NCI-H2107 treated with DMSO at 0.1 percent for 48 hours (cell line): ENCODE measurements around the gene ME2.
"Not testable (repeated sequence)": the region's sequence is repeated elsewhere in the genome, so short reads cannot be mapped to it uniquely, and the experiment has no call there.

Source experiments
- DNase-seq: peaks from one replicate; lab custom pipeline; 2025; ENCODE audit not compliant: unreplicated experiment; lab: John Stamatoyannopoulos, UW

The ME2 gene

GRCh38 chr18:50859793-50860555 is 18.9 kb upstream of the ME2 start:
- DNase-seq, result no peak

DNA sequence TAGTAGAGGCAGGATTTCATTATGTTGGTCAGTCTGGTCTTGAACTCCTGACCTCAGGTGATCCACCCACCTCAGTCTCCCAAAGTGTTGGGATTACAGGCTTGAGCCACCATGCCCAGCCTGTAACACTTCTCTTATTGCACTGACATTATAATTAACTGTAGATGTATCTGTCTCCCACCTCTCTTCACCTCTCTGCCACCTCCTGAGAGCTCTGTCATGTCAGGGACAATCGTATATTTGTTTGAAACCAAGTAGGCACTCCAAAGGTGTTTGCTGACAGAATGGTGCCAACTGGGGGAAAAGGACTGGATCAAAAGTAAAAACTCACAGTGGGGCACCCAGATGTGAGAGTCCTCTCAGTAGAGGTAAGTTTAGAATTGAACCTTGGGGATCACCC is 17.3 kb upstream of the ME2 start:
- no peak for DNase-seq

GRCh38 chr18:50862401-50862800 is 16.5 kb upstream of the ME2 start:
- no peak for DNase-seq

DNA sequence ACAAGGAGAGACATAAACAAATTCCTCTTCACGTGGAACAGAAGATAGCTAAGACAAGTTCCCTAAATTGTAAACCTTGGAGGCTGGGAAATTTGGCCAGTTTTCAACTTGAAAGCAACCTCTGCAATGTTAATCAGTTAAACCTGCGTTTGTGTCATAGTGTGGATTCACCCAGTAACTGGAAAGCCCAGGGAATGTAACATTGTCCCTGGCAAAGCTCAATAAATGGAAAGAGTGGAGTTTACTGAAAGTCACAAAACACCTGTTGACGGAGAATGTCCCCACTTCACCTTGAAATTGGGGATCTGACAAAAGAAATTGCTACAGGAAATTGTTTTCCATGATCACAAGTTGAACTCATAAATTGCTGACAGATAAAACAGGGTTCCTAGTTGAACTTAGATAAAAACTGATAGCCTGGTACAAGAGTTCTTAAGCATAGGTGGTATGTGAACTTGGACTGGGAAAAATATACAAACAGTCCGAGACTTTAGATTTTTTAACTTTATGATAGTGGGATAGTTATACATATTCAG is 15.0 kb upstream of the ME2 start:
- DNase-seq, result no peak

- DNase-seq, result peak; percentile 69
Measured at GRCh38 chr18:50866765-50867164, 12.2 kb upstream of the ME2 start.

- peak; percentile 87 for DNase-seq
Measured at GRCh38 chr18:50869150-50869549, 9.8 kb upstream of the ME2 start.

GRCh38 chr18:50870138-50870845 is 8.6 kb upstream of the ME2 start:
- no peak for DNase-seq

DNA sequence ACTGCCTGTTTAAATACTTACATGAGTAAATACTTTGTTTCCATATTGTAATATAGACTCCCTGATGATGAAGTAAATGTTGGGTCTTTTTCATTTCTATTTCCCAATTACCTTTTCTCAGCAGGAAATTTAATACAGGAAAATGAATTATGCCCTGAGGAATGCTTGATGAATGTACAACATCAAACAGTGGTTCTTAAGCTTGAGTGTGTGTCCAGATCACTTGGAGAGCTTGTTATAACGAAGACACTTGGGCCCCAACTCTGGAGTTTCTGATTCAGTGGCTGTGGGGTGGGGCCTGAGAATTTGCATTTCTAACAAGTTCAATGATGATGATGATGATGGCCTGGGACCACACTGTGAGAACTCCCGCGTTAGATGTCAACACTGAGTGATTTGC is 7.1 kb upstream of the ME2 start:
- no peak for DNase-seq

DNA sequence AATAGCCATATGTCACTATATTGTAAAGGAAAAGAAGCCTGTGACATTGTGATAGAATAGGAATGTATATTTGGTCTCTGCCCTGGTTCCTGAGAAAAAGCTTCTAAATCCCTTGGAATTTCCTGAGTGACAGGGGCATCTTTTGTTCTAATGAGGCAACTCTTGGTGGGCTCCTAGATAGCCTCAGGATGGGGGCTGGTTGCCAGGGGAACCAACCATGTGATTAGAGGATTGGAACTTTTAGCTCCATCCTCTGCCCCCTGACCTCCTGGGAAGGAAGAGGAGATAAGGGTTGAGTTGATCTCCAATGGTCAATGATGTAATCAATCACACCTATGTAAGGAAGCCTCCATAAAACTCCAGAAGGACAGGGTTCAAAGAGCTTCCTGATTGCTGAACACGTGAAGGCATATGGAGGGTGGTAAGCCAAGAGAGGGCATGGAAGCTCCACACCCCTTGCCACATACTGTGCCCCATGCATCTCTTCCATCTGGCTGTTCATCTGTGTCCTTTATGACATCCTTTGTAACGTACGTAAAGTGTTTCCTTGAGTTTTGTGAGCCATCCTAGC is 2.9 kb upstream of the ME2 start:
- no peak for DNase-seq

GRCh38 chr18:50877545-50878265 is 1.2 kb upstream of the ME2 start:
- no peak for DNase-seq

DNA sequence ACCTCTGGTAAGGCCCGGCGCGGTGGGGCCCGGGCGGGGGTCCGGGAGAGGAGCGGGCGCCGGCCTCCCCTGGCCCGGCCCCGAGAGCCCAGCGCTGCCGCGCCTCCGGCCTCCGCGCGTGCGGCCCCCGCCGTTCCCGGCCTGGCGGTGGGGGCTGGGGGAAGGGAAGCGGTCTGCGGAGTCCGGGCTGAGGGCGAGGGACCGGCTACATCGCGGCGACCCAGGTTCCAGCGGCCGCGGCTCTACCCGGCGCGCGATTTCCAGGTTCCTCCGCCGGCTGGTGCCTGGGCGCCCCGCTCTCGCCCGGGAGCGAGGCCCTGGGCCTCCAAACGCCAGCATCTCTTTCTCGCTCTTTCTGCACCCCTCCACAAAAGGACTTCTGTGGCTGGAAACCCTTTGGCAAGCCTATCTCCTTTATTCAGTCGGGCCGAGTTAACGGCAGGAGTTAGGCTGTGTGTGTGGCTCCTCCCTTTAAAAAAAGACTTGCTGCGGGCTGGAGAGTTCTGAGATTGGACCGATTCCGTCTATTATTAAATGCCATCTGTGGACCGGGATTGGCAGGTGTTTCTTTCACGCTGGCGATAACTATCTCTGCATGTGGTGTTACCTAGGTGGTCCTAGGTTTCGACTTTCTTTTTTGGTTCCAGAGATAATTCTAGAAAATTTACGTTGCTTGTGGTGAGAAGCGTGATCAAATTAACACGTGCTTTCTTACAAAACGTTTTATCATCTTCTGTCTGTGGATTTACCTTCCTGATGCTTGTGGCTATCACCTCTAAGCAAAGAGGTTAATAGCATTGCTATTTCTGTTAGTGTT is 592 bp downstream of the ME2 start:
- DNase-seq, result peak; percentile 67

DNA sequence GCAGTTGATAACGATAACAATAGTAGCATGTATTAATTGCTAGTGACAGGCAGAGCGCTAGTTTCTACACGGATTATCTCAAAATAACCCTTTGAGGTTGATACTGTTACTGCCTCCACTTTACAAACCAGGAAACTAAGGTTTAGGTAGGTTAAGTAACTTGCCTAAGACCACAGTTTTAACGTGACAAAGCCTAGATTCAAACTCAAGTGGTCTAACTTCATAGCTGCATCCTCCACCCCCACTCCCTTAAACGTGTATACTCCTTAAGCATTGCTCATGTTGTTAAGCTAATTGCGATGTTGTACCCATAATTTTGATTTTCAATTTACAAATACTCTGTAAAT is 1.2 kb downstream of the ME2 start:
- DNase-seq, result no peak

DNA sequence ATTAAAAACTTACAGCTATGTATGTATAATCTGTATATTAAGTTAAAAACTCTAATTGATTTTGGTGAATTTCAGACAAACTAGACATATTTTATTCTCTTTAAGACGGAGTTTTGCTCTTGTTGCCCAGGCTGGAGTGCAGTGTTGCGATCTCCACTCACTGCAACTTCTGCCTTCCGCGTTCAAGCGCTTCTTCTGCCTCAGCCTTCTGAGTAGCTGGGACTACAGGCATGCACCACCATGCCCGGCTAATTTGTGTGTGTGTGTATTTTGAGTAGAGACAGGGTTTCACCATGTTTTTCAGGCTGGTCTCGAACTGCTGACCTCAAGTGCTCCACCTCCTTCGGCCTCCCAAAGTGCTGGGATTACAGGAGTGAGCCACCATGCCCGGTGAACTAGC is 2.0 kb downstream of the ME2 start:
- DNase-seq, result not testable (repeated sequence)

GRCh38 chr18:50886929-50887328 is 8.0 kb downstream of the ME2 start:
- DNase-seq, result no peak

DNA sequence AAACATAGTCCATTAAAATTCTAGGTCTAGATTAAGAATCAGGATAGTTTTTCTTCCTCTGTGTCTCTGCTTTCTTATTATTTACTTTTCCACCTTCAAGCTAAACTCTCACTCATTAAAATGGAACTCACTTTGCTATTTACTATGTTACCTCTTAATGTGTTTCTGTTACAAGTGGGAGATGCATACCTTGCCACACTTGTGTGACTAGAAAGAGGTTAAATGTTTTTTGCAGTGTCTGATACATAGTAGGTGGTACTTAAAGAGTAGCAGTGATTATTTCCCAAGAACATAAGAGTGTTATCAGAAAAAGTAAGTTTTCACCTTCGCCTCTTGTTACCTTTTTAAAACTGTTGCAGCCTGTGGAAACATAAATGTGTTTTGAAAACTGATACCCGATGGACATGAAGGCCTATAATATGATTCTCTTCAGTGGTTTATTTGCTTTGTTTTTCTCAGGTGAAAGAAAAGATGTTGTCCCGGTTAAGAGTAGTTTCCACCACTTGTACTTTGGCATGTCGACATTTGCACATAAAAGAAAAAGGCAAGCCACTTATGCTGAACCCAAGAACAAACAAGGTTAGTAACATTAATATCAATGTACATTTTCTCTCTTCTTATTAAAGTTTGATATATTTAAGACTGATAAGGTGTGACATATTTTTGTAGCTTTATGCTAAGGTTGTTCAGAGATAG is 16.6 kb downstream of the ME2 start:
- peak; percentile 92 for DNase-seq

DNA sequence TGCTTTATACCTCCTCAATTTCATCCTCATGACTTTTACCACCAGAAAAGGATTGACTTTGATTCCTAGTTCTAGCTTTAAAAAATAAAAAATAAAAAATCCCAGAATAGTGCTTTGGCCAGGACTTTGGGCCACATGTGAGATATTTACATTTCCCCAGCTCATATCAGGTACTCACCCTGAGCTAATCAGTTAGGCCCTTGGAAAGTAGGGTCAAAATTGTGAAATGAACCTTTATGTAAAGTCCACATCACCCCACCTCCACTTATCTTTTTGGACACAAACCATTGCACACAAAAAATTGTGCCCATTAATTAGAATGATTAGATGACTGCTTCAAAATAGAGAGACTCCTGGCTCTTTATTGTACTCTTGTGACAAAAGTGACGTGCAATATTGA is 17.2 kb downstream of the ME2 start:
- DNase-seq, result no peak

DNA sequence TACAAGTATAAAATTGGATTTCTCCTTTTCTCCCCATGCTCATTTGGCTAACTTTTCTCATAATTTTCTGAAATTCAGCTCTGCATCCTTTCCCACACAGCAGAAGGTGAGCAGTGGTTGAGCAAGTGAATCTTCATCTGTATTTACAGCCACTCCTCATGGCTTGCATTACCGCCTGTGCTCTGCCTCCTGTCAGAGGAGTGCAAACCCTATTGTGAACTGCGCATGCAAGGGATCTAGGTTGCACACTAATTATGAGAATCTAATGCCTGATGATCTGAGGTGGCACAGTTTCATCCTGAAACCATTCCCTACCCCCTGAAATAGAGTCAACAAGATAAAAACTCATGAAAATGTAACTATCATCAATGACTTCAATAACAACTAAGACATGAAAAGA is 20.0 kb downstream of the ME2 start:
- DNase-seq, result no peak

GRCh38 chr18:50902797-50903196 is 23.9 kb downstream of the ME2 start:
- no peak for DNase-seq

DNA sequence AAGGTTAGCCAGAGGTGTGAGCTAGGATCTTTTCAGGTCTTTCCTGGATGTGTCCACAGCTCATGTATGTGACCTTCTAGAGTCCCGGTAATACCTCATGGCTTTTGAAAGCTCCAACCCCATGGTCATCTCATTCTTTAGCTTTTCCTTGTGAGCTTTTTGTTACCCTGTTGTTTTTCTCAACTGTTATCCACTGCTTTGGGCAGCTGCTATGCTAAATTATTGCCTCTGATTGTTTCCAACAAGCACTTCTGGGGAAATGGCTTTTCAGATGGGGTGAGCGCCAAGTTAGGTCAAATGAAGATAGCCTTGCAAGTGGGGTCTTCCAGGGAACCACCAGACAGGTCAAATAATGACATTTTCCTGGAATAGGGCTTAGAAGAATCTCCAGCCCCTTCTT is 27.9 kb downstream of the ME2 start:
- no peak for DNase-seq

GRCh38 chr18:50909261-50909660 is 30.3 kb downstream of the ME2 start:
- no peak for DNase-seq
